ENCODE results near the gene UPP2. TPM values are rescaled to one million over a fixed set of nuclear protein-coding genes. Genes with fewer than 3 reads are reported as not detected.

Gene UPP2
- total RNA-seq, 1 donor from 2014 or later = not detected

DNA sequence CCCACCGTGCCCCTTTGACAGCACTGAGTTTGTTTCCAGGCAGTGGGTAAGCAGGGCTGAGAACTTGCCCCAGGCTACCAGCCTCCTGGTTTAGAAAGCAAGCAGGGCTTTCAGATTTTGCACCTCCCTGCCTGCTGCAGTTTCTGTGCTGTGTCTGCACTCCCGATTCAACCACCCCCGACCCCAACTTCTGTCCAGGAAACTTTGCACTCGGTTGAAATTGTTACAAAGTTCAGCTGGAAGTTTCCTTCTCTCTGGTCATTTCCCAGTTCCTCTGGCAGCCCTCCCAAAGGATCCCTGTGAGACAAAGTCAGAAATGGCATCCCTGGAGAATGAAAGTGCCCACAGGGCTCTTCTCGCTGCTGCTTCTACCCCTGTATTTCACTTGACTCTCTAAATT is 12.4 kb upstream of the UPP2 start:
- Histone ChIP-seq H3K4me1 (no peaks in the 10 kb centered on the region), H3K9me3 (no peaks in the 10 kb centered on the region), H3K36me3 (no peaks in the 10 kb centered on the region), H3K27me3 (no peaks in the 10 kb centered on the region), H3K4me3 (no peak overlapping the region), H3K27ac (no peak overlapping the region)
- ATAC-seq = no peak
- intact Hi-C loops (cut with DNase I) = no loop called here
- TF ChIP-seq, protein P1, sequence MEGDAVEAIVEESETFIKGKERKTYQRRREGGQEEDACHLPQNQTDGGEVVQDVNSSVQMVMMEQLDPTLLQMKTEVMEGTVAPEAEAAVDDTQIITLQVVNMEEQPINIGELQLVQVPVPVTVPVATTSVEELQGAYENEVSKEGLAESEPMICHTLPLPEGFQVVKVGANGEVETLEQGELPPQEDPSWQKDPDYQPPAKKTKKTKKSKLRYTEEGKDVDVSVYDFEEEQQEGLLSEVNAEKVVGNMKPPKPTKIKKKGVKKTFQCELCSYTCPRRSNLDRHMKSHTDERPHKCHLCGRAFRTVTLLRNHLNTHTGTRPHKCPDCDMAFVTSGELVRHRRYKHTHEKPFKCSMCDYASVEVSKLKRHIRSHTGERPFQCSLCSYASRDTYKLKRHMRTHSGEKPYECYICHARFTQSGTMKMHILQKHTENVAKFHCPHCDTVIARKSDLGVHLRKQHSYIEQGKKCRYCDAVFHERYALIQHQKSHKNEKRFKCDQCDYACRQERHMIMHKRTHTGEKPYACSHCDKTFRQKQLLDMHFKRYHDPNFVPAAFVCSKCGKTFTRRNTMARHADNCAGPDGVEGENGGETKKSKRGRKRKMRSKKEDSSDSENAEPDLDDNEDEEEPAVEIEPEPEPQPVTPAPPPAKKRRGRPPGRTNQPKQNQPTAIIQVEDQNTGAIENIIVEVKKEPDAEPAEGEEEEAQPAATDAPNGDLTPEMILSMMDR (IDR thresholded peaks at IDR 0.05) = no peak
- DNase-seq = no peak

GRCh38 chr2:158091647-158092046 is 10.0 kb upstream of the UPP2 start:
- TF ChIP-seq, protein P1 (IDR thresholded peaks at IDR 0.05) = no peak
- DNase-seq = no peak
- Histone ChIP-seq H3K4me3 (no peak overlapping the region), H3K4me1 (no peaks in the 10 kb centered on the region), H3K9me3 (no peaks in the 10 kb centered on the region), H3K27ac (no peak overlapping the region), H3K27me3 (no peaks in the 10 kb centered on the region), H3K36me3 (no peaks in the 10 kb centered on the region)
- intact Hi-C loops (cut with DNase I) = no loop called here
- ATAC-seq = no peak

- H3K36me3 ChIP-seq = no peaks in the 10 kb centered on the region
- H3K4me3 ChIP-seq = no peak overlapping the region
- no peaks in the 10 kb centered on the region for H3K27me3 ChIP-seq
- peak; percentile 78 for ATAC-seq
- DNase-seq = no peak
- H3K27ac ChIP-seq = peak overlapping the region; percentile 1
- H3K9me3 ChIP-seq = no peaks in the 10 kb centered on the region
- intact Hi-C loops (cut with DNase I) = no loop called here
- TF ChIP-seq, protein P1 (IDR thresholded peaks at IDR 0.05) = no peak
- H3K4me1 ChIP-seq = no peaks in the 10 kb centered on the region
These were observed 7.1 kb upstream of the UPP2 start for GRCh38 chr2:158094487-158095092.

- intact Hi-C loops (cut with DNase I) = no loop called here
- no peak overlapping the region for H3K27ac ChIP-seq
- no peaks in the 10 kb centered on the region for H3K4me1 ChIP-seq
- TF ChIP-seq, protein P1 (IDR thresholded peaks at IDR 0.05) = no peak
- H3K27me3 ChIP-seq = no peaks in the 10 kb centered on the region
- DNase-seq = no peak
- no peak for ATAC-seq
- no peaks in the 10 kb centered on the region for H3K9me3 ChIP-seq
- H3K36me3 ChIP-seq = no peaks in the 10 kb centered on the region
- H3K4me3 ChIP-seq = no peak overlapping the region
These were observed 6.4 kb upstream of the UPP2 start for GRCh38 chr2:158095269-158095668.

DNA sequence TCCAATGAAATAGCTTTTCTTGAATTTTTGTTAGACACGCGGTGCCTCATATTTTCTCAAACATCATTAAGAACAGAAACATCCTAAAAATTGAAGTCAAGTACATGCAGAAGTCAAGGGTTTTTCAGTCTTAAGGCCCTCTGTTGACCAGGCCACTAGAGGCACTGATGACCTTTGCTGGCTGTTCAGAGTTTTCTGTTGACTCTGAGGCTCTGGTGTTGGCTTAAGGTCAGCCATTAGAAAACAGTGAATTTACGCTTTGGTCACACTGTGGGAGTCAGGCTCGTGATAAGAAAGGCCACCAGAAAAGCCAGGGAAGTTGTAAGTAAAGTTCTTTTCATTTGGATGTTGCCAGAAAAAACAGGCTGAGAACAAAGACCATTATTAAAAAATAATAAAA is 5.8 kb upstream of the UPP2 start:
- Histone ChIP-seq H3K27ac (no peak overlapping the region), H3K4me3 (no peak overlapping the region)

More for the DNA sequence above, 5.8 kb upstream of the UPP2 start:
- no peaks in the 10 kb centered on the region for H3K27me3 ChIP-seq
- H3K36me3 ChIP-seq = no peaks in the 10 kb centered on the region
- ATAC-seq (no peak), DNase-seq (no peak)
- no peaks in the 10 kb centered on the region for H3K9me3 ChIP-seq
- H3K4me1 ChIP-seq = no peaks in the 10 kb centered on the region
- intact Hi-C loops (cut with DNase I) = no loop called here
- TF ChIP-seq, protein P1 (IDR thresholded peaks at IDR 0.05) = no peak
